Fibroblast of skin of left quadriceps (primary cell): ENCODE data around the gene DTNB.

ENCODE experiments used
- DNase-seq, 2 experiments: peaks; one replicate each; pipeline ENCODE4 v3.0.0-alpha.2; 2013; ENCODE audit warnings: low read depth in 2 of 2

Gene DTNB

DNA sequence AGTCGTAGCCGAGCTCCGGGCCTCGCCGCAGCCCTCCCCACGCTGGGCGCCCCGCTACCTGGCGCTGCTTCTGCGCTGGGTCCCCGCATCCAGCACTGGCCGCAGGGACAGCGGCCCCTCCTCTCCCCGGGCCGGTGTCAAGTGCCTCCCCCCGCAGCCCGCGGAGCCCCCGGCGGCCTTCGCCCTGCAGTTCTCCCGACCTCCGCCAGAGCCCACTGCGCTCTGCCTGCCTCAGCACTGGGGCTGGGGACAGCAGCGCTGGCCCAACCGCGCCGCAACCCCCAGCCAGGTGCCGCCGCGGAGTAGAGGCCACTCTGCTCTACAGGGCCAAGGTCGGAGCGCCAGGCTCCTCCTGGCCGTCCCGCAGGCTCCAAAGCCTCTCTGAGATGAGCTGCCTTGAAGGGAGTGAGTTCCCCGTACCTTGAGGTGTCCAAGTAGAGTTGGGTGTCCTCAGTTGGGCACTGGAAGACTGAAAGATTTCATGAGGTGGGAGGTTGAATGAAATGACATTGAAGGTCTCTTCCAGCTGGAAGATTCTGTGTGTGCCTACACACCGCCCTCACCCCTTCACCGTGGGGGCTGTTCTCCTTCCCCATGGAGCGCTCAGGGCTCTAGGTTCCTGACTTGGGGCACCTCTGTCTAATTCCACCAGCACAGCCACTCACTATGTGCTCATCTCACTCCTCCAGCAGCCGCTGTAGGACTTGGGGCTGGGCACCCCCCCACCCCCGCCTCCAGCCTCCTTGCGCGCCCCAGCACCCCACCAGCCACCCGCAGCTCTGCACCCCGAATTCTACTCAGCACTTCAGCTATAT, 330.8 kb downstream of the DTNB start:
- DNase-seq = peak; percentile 42 to 49

DNA sequence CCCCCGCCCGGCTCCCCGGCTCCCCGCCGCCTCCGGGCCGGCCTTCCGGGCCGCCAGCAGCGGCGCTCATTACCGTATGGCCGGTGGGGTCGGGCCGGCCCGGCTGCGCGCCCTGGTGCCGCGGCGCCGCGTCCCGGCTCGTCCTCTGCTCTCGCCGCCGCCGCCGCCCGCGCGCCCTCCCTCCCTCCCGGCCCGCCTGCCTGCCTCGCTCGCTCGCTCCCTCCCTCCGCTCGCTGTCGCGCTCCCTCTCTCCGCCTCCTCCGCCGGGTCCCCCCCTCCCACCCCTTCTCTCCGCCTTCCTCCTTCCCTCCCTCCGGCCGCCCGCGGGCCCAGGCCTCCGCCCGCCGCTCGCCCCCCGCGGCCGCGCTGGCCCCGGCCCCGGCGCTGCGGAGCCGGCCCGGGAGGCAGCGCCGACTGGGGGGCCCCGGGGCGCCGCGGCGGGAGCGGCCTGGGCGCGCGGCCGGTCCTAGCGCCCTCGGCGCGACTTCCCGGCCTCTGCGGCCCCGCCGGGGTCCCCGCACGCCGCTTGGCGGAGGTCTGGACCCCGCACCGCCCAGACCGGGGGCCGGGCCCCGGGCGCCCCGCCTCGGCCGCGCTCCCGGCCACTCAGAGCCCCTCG, 331.5 kb downstream of the DTNB start, which contains the start of gene DNMT3A:
Gene DNMT3A (minus strand): TSS at position 173 of the 619 bp plus-strand sequence. CDS start 27,941 bp downstream, outside the sequence.
- DNase-seq = peak; percentile 32 to 33

DNA sequence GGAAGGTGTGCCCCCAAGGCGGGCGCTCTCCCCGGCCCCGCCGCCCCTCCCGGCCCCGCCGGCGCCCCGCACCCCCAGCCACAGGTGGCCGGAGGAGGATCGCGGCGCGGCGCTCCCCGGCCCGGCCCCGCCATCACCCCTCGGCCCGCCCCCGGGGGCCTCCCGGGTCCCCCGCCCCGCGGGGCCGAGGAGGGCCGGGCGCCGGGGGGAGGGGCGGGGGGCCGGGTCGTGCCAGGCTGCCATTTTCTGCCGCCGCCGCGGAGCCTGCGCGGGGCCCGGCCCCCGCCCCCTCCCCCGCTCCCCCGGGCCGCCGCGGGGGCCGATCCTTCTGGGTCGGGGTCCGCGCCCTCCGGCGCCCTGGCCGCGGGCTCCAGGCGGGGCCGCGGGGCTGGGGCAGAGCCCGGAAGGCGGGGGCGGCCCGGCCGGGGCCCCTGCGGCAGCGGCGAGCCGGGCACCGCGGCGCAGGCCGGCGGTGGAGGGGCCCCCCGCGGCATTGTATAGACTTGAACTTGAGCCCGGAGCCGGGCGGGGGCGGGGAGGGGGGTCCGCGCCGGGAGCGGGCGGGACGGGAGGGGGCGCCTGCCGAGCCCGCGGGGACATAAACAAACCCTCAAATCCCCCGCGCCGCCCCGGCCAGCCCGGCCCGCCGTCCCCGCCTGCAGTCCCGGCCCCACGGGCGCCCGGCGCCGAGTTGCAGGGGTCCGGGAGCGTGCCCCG, 332.2 kb downstream of the DTNB start:
- no peak for DNase-seq

DNA sequence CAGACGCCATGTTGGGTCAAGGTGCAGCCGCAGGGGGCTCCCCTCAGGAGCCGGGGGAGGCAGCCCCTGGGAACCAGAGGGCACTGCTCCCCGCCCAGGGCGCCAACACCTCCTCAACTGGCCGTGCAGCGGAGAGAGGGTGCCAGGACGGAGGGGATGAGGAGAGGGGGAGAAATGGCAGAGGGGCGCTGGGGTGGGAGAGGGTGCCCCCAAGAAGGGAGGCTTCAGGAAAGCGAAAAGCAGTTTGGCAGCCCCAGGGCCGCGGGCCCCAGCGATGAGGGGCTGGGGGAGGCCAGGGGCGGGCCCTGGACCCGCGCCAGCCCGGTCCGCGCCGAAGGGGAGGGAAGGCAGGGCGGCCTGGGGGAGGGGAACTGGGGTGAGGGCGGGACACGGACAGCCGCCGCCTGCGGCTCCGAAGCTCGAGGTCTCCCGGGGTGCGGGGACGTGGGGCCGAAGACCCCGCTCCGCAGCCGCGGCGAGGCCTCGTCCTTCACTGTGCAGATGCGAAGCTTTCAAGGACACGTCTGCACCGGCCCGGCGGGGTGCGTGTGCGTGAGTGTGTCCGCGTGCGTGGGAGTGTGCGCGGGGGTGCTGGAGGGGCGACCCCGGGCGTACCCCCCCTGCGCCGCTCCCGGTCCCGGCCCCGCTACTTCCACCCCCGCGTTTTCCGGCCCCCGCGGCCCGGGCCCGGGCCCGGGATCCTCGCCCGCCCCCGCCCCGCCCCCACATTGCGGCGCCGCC, 333.0 kb downstream of the DTNB start:
- DNase-seq = no peak

DNA sequence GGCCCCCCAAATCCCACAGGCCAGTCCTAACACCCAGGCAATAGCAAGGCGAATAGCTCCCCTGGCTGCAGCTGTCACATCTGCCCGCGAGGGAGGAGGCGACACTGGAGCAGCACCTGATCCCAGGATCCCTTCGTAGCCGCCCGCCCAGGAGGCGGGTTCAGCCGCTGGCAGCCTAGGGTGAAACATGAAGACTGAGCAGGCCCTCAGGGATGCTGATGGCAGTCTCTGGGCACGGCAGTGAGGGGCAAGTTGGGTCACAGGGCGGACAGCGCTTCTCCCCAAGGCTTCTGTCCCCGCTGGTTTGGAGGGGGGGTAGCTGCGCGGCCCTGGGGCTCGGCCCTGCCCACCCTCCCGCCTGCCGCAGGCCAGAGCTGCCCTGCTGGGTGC, 333.6 kb downstream of the DTNB start:
- DNase-seq = no peak

DNA sequence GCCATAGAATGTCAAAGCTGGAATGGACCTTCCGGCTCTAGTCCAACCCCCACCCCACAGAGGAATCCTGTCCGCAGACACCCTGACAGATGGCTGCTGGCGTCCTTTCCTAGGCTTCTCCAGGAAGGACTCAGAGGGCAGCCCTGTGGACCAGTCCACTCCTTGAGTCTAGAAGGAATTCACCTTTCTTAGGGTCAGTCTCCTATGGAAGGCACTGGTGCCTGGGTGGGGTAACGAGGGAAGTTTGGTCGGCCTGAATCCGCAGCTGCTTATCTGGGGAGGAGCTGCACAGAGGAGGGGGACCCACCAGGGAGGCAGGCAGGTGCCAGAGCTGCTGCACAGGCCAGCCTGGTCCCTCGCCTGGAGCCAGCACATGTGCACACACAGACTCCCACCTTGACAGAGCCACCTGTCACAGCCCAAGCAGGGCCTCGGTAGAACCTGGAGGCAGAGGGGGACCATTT, 334.1 kb downstream of the DTNB start:
- no peak for DNase-seq

DNA sequence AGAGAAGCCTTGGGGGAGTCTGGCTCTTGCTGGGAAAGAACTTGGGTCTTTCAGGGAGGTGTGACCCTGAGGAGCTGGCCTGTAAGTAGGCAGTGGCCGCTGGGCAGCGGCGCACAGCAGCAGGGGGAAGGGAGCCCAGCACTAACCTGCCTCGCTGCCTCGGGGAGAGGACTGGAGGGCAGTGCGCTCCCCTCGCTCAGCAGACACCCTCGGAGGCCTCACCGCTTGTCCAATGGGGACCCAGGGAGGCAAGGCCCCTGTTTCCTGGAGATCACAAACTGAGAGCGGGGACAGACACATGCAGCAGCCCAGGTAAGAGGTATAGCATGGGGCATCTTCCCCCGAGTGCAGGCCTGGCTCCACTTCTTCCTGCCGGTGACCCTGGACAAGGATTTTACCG, 335.0 kb downstream of the DTNB start:
- DNase-seq = no peak

DNA sequence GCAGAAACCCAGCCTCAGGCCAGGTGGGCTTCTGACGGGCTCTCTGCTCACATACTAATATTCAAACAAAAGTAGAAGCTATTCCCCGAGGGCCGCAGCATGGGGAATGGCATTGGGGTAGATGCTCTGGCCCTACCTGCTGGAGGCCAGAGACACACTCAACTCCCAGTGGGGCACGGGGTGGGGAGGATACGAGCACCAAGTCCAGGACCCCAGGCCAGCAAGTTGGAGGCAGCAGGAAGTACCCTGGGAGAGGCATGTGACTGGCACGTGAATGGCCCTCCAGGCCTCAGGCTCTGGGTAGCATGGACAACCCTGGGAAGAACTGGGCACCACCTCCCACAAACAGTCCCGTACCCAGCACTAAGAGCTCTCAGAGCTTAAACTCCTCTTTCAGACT, 335.5 kb downstream of the DTNB start:
- no peak for DNase-seq

DNA sequence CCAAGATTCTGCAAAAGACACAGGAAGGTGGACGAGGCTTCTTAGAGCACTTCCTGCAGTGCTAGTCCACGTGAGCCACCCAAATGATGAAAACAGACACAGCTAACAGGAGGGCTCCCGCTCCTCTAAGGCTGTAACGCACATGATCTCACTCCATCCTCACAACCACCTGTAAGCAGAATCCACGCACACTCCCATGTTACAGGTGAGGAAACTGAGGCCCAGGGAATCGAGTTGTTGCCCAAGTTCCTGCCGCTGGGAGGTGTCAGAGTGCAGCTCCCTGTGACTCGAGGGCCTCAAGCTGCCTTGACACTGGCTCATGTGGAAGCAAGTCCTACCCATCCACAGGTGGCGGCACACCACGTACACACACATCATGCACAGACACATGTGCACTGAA, 336.1 kb downstream of the DTNB start:
- DNase-seq = no peak

DNA sequence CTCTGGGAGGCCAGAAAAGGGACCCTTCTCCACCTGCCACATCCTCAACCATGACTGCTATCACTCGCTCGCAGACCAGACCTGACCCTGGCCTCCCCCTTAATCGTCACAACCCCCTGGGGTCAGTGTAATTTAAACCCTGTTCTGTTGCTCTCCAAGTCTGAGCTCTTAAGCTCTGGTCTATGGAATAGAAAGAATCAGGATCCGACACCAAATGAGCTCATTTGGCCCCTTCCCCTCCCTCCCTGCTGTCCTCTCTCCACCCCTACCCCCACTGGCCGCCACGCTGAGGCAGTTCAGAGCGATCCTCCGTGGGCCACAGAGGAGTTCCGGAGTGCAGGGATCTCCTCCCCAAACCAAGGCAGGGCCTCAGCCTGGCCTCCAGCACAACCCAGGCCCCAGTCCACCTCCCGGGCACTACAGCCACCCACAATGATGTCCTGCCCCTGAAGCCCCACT, 337.0 kb downstream of the DTNB start:
- DNase-seq = no peak

DNA sequence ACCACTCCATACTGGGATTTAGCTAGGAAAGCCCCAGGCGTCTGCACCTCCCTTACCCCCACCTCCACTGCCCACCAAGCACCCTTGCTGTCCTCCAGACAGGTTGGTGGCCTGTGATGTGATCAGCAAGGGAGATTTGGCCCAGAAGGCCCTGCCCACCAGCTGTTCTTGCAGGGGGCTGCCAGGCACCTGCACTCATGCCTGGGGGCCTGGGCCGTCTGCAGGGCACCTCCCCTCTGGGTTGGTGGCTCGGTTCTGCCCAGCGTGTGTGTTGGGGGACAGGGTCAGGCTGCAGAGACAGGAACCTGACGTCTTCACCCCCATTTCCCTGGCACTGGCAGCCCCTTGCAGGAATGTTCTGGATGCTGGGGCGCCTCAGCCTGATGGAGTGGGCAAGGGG, 337.4 kb downstream of the DTNB start:
- no peak for DNase-seq

DNA sequence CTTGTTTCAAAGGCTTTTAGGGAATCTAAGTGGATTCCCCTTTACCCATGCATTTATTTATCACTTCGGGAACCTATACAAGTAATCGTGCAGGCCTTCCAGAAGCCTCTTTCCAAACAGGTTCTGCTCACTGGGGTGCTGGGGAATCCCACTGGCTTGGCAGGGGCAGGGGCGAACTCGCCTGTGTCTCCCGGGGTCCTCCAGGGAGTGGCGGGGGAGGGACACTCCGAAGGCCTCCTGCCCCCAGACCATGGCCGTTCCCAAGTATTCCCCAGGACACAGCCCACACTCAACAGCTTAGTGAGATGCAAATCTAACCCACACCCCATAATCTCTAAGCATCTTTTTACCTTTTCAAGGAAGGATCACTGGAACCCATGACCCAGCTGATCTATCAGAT, 338.2 kb downstream of the DTNB start:
- no peak for DNase-seq

DNA sequence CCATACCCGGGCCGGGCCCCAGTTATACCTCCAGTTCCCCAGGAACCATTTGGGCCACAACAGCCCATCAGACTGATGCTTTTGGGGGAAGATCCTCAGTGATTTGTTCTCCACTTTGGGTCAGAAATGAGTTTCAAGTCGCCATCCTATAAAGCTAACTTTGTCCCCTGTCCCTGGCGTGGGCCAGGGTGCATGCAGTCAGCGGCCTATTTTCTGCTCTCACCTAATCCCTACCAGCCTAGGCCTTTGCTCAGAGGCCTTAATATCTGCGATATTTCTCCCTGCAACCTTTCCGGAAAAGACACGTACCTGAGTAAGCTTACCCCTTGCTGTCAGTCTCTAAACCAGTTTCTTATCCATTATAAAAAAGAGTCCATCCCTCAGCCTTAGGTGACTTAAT, 338.9 kb downstream of the DTNB start:
- no peak for DNase-seq

DNA sequence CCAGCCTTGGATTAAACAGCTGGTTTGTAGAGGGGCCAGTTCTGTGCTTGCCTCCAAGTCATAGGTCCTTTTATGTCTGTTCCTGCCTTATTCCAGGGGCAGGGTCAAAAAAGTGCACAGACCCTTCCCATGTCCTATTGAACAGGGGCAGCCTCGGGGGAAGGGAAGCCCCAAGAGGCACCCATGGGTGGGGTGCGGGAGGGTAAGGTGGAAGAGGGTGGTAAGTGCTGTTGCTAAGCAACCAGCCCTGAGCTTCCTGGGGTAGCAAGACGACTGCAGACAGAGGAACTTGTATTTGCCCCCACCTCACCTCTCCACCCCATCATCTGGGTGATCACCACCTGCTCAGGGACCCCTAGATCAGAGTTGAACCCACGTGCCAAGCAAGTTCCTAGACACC, 339.4 kb downstream of the DTNB start:
- no peak for DNase-seq

DNA sequence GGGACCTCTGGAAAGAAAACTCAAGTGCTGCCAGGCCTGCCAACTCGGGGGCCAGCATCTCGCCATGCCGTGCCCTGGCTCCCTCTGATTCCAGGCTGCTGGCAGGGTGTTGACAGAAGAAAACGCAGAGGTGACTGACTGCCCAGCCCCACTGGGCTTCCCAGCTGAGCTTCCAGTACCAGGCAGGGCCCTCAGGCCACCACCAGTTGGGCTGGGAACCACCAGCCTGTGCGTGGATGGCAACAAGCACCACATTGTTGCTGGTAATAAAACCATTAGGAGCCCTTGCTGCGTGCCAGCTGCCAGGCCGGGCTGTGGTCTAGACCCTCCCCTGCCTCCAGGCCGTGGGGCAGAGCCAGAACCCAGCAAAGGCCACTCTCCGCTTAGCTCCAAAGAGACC, 340.8 kb downstream of the DTNB start:
- DNase-seq = no peak

DNA sequence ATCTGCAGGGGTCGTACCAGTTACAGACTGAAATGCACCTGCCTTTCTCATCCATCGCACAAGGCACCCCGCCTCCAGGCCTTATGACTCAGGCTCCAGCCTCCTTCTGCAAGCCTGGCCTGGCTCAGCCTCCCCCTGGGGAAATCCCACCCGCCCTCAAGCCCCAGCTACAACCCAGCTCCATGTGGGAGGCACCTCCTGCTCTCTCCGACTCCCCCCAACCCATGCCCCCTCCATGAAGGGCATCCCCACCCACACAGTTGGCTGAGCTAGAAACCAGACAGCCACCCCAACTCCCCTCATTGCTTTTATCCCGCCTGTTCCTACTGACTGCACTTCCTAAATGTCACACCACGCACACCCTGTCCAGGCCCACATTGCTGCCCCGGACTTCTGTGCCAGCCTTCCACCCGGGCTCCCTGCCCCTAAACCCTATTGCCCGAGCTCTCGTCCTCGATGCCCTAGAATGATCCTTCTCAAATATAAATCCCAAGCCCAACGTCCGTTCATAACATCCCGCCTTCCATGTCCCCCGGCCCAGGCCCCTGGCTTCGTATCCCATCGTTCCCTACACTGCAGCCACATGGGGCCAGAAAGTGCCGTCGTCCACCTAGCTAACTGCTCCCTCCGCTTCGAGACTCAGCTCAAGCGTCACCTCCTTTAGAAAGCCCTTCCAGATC, 341.6 kb downstream of the DTNB start:
- DNase-seq = no peak

DNA sequence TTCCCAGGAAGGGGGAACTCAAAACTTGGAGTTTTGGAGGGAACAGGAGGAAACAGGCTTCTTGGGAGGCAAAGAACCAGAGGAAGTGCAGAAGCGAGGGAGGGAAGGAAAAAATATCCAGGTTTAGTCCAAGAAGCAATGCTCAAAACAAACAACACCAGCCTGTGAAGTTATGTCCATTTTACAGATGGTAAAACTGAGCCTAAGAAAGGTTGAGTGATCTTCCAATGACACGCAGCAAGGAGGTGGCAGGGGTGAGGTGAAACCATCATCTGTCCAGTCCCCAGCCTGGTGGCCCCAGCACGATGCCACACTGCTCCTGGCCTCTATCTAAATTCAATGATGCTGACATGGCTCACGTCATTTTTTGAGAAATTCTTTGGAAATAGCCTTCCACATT, 342.4 kb downstream of the DTNB start:
- no peak for DNase-seq

DNA sequence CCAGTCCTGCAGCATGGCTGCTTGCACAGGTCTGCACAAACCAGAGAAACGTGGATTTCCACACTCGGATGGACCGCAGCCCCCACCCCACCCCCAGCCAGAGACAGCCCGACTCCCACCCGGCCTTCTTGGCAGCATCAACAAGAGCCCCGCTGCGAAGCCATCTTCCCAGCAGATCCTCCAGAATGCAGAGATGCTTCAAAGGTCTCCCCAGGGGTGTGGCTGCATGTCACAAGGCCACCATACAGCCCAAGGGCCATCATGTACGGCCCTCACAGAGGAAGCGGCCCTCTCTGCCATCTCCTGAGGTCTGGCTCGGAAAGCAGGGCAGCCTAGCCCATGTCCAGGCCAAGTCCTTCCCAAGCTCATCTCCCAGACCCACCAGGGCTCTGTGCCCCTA, 343.1 kb downstream of the DTNB start:
- no peak for DNase-seq

DNA sequence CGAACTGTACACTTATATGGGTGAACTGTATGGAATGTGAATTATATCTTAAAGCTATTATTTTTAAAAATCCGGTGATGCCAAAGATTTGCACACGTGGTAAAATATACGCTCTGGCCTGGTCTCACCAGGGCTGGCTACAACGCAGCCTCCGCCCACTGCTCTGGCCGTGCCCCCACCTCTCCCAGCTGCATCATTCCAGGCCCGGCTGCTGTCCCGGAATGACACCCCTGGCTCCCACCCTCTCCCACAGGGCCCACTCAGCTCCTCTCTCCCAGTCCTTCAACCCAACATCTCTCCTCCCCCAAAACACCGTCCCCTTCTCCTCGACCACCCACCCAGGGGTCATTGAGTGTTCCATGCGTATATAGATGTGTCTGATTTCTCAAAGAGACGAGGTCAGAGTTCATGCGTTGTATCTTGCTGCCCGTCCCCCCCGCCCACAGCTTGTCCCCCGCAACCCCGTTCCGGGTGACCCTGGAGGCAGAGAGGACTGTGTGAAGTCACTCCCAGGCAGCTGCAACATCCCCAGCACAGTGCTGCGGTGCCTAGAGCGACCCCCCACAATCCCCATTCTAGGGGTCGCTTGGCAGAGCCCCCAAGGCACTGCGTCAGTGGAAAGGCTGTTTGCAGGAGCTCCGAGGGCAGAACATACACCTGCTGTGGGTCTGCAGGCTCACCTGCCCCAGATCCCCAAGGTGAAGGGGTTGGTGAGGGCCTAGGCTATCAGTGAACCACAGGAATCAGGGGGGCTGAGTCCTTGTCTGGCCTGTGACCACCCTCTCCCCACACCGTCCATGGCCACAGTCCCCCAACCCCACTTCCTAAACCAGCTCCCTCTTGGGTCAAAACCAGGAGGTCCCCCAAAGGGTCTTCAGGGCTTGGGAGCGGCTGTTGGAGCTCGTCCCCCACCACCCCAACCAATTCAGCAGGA, 345.0 kb downstream of the DTNB start:
- DNase-seq = no peak
